Fibroblast of lung (primary cell): ENCODE data around the gene WASL. TPM values are rescaled to one million over a fixed set of nuclear protein-coding genes. Genes with fewer than 3 reads are reported as not detected.

ENCODE experiments used
- DNase-seq, 2 donors: peaks; one replicate each; pipeline versions ENCODE4 v3.0.0 to v3.0.0-alpha.2; 2010; ENCODE audit warnings: low read depth in 2 of 2
- H2AFZ ChIP-seq: 2 replicates; pipeline ENCODE4 v1.5.1; 2012; ENCODE audit warnings: low read length, control low read depth, inconsistent platforms
- H3K27ac ChIP-seq: 2 replicates; pipeline ENCODE4 v1.5.1; 2011; ENCODE audit warnings: low read length, control low read depth; ENCODE audit not compliant: insufficient read depth
- H3K27me3 ChIP-seq: 2 replicates; pipeline ENCODE4 v1.5.1; 2011; ENCODE audit warnings: mild to moderate bottlenecking, low read length; ENCODE audit not compliant: control insufficient read depth, insufficient read depth
- H3K36me3 ChIP-seq: 2 replicates; pipeline ENCODE4 v1.5.1; 2011; ENCODE audit warnings: low read length; ENCODE audit not compliant: control insufficient read depth, insufficient read depth
- H3K4me1 ChIP-seq: 2 replicates; pipeline ENCODE4 v1.5.1; 2011; ENCODE audit warnings: low read length; ENCODE audit not compliant: control insufficient read depth, insufficient read depth; ENCODE audit errors: extremely low read depth
- H3K4me2 ChIP-seq: 2 replicates; pipeline ENCODE4 v1.5.1; 2011; ENCODE audit warnings: low read length, control low read depth; ENCODE audit not compliant: insufficient read depth; ENCODE audit errors: extremely low read depth
- H3K4me3 ChIP-seq, 4 experiments: fragments of 200-600 bp in 1 of 4; sonication (generic) in 1 of 4; replicated peaks in 1 of 4; 2 replicates each; pipeline ENCODE4 v1.5.1; 2011 to 2016; ENCODE audit warnings: low read length in 4 of 4, low read depth in 3 of 4, mild to moderate bottlenecking in 3 of 4, control low read depth in 2 of 4, inconsistent platforms in 1 of 4, mixed read lengths in 1 of 4; ENCODE audit not compliant: insufficient read depth in 1 of 4; ENCODE audit errors: control extremely low read depth in 1 of 4
- H3K79me2 ChIP-seq: 2 replicates; pipeline ENCODE4 v1.5.1; 2012; ENCODE audit warnings: mild to moderate bottlenecking, low read length, inconsistent platforms; ENCODE audit not compliant: control insufficient read depth, insufficient read depth
- H3K9ac ChIP-seq: 2 replicates; pipeline ENCODE4 v1.5.1; 2011; ENCODE audit warnings: mild to moderate bottlenecking, low read length, control low read depth; ENCODE audit not compliant: insufficient read depth
- H3K9me3 ChIP-seq: 2 replicates; pipeline ENCODE4 v1.5.1; 2012; ENCODE audit warnings: low read depth, low read length; ENCODE audit not compliant: control insufficient read depth, insufficient read depth
- H4K20me1 ChIP-seq: 2 replicates; pipeline ENCODE4 v1.5.1; 2011; ENCODE audit warnings: low read length; ENCODE audit not compliant: control insufficient read depth, insufficient read depth; ENCODE audit errors: extremely low read depth
- EZH2 ChIP-seq: IDR thresholded peaks from 2 replicates; pipeline ENCODE4 v1.5.1; 2012; ENCODE audit warnings: low read length, control low read depth, mild to moderate bottlenecking; ENCODE audit errors: missing control alignments
- polyA plus RNA-seq, 2 donors: library from polyadenylated mRNA; depleted of rRNA in 1 of 2; stranded (reverse) in 1 of 2; unstranded in 1 of 2; fragments of >200 nt; gene quantifications; 2 replicates each; pipeline ENCODE4 v1.2.1, GENCODE V29; 2011 to 2012; ENCODE audit warnings: missing spikeins in 1 of 2
- total RNA-seq: library from RNA; depleted of rRNA; stranded (reverse); fragments of >200 nt; gene quantifications from 2 replicates; pipeline ENCODE4 v1.2.1, GENCODE V29; 2014
- TF ChIP-seq, protein P1 (sequence below), 2 donors: IDR thresholded peaks in 1 of 2; conservative IDR thresholded peaks in 1 of 2; 1 replicate in 1 of 2; 2 replicates in 1 of 2; pipeline ENCODE4 v1.5.1; 2011 to 2012; ENCODE audit warnings: low read length in 2 of 2, control low read depth in 1 of 2, inconsistent platforms in 1 of 2, low read depth in 1 of 2, mild to moderate bottlenecking in 1 of 2

Gene WASL
- total and polyA plus RNA-seq, 2 donors (not counting 1 experiment from before 2014, with no cell fraction given): 15.4 to 21.0 TPM

DNA sequence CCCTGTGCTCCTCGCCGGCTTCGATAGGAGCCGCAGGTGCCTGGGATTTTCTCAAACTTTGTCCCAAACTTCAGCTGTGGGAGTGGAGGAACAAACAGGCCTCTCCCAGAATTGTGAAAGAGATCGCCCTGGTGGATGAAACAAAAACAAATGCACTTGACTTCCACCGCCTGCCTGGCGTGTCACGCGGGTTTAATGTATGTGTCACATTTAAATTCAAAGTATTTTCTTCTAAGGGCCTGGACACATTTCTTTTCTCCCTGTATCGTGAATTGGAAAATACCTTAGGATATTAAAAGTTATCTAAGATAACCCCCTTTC is 694 bp upstream of the WASL start:
- Histone ChIP-seq H2AFZ (peak overlapping the region; percentile 98), H3K27ac (peak overlapping the region; percentile 85), H3K4me1 (no peaks in the 10 kb centered on the region), H3K36me3 (no peaks in the 10 kb centered on the region), H3K27me3 (no peaks in the 10 kb centered on the region), H3K4me2 (peak overlapping the region; percentile 64), H3K9me3 (no peaks in the 10 kb centered on the region), H3K79me2 (peaks cover 37% of the 10 kb centered on the region), H3K9ac (peak overlapping the region; percentile 85), H3K4me3 (peak overlapping the region; percentile 62 to 92 (median 88)), H4K20me1 (no peaks in the 10 kb centered on the region)
- TF ChIP-seq, protein P1, sequence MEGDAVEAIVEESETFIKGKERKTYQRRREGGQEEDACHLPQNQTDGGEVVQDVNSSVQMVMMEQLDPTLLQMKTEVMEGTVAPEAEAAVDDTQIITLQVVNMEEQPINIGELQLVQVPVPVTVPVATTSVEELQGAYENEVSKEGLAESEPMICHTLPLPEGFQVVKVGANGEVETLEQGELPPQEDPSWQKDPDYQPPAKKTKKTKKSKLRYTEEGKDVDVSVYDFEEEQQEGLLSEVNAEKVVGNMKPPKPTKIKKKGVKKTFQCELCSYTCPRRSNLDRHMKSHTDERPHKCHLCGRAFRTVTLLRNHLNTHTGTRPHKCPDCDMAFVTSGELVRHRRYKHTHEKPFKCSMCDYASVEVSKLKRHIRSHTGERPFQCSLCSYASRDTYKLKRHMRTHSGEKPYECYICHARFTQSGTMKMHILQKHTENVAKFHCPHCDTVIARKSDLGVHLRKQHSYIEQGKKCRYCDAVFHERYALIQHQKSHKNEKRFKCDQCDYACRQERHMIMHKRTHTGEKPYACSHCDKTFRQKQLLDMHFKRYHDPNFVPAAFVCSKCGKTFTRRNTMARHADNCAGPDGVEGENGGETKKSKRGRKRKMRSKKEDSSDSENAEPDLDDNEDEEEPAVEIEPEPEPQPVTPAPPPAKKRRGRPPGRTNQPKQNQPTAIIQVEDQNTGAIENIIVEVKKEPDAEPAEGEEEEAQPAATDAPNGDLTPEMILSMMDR (conservative IDR thresholded peaks at IDR 0.05 in 1 of 2, IDR thresholded peaks at IDR 0.05 in 1 of 2; ENCODE audit: low read depth in 1 of 2, low read length in 2 of 2): peak in 1 of 2 donors; percentile 18
- no peak for TF ChIP-seq EZH2
- DNase-seq: peak in 1 of 2 donors; percentile 77

DNA sequence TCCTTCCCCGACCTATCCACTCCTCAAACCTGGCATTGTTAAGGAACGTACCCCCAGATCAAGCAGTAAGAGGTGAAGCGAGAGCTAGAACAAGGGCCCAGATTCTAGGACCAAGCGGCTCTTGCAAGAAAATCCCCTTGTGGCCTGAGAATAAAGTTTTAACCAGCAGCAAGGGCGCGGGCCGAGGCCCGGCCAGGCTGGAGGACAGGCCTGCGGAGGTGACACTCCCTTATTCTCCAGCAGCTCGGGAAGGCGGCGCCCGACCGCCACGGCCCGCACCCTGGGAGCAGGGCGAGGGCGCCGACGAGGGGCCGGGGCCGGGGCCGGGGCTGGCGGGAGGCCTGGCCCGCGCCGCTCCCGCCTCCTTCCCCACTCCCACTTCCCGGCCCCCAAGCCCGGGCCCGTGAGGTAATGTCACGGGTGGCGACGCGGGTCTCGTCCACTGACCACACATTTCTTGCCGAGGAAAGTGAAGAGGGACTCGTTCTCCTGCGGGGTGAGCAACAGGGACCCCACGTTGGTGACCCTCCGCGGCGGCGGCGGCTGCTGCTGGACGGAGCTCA is 551 bp downstream of the WASL start:
- Histone ChIP-seq H4K20me1 (no peaks in the 10 kb centered on the region), H3K9ac (peak overlapping the region; percentile 85), H3K79me2 (peaks cover 50% of the 10 kb centered on the region), H3K27ac (peak overlapping the region; percentile 85), H3K4me1 (no peaks in the 10 kb centered on the region), H3K36me3 (no peaks in the 10 kb centered on the region), H3K4me3 (peak overlapping the region; percentile 87 to 93 (median 91)), H3K9me3 (no peaks in the 10 kb centered on the region), H3K27me3 (no peaks in the 10 kb centered on the region), H2AFZ (peak overlapping the region; percentile 3), H3K4me2 (peak overlapping the region; percentile 80)
- DNase-seq: peak; percentile 38 to 42
- TF ChIP-seq, protein P1 (conservative IDR thresholded peaks at IDR 0.05 in 1 of 2, IDR thresholded peaks at IDR 0.05 in 1 of 2; ENCODE audit: low read depth in 1 of 2, low read length in 2 of 2): peak in 1 of 2 donors; percentile 1
- TF ChIP-seq EZH2: no peak

DNA sequence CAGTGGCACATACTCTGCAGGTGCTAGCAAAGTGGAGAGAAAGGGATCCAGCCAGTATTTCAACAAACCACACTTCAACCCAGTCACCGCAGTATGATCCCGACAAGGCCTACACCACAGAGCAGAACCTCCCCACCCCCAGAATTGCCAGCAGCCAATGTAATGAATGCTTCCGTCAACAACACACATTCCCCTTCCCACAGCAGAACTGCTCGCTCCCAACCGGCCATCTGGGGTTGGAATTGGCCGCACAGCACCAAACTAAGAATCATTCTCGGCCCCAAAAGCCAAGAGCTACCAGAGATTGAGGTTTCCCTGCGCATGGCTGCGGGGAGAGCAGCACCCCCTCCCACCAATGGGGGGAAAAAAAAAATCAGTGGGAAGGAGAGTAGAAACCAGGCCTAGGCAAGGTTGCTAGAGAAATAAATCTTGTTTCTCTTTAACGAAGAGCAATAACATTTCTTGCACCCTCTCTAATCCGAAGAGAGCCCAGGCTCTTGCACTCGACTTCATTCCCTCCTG is 1.1 kb downstream of the WASL start:
- no peaks in the 10 kb centered on the region for H4K20me1 ChIP-seq
- no peaks in the 10 kb centered on the region for H3K36me3 ChIP-seq
- peak overlapping the region; percentile 1 for H2AFZ ChIP-seq
- no peaks in the 10 kb centered on the region for H3K4me1 ChIP-seq
- H3K27ac ChIP-seq: peak overlapping the region; percentile 85
- H3K79me2 ChIP-seq: peaks cover 56% of the 10 kb centered on the region
- peak overlapping the region; percentile 87 to 93 (median 91) for H3K4me3 ChIP-seq
- TF ChIP-seq EZH2: no peak
- TF ChIP-seq, protein P1 (conservative IDR thresholded peaks at IDR 0.05 in 1 of 2, IDR thresholded peaks at IDR 0.05 in 1 of 2; ENCODE audit: low read depth in 1 of 2, low read length in 2 of 2): no peak
- peak overlapping the region; percentile 80 for H3K4me2 ChIP-seq
- H3K9me3 ChIP-seq: no peaks in the 10 kb centered on the region
- H3K27me3 ChIP-seq: no peaks in the 10 kb centered on the region
- peak; percentile 85 to 95 for DNase-seq
- peak overlapping the region; percentile 85 for H3K9ac ChIP-seq
